Sigmoid colon (tissue), 7 donors: Measurements from ENCODE around the gene CTNNBL1. TPM values are rescaled to one million over a fixed set of nuclear protein-coding genes. Genes with fewer than 3 reads are reported as not detected.
"Not testable (repeated sequence)": the region's sequence is repeated elsewhere in the genome, so short reads cannot be mapped to it uniquely, and the experiment has no call there.

ENCODE experiments used
- DNase-seq: peaks from one replicate; pipeline ENCODE4 v3.0.0-alpha.2; 2019
- H3K27ac ChIP-seq, 4 donors: fragments of 200-600 bp; sonication (generic); one replicate each; pipeline ENCODE4 v1.5.1; 2016 to 2019; ENCODE audit warnings: mild to moderate bottlenecking in 1 of 4
- H3K27me3 ChIP-seq, 3 donors: fragments of 200-600 bp; sonication (generic); one replicate each; pipeline ENCODE4 v1.5.1; 2019; ENCODE audit warnings: mild to moderate bottlenecking in 1 of 3
- H3K36me3 ChIP-seq, 4 donors: fragments of 200-600 bp; sonication (generic); one replicate each; pipeline ENCODE4 v1.5.1; 2016 to 2019
- H3K4me1 ChIP-seq, 4 donors: fragments of 200-600 bp; sonication (generic); one replicate each; pipeline ENCODE4 v1.5.1; 2017 to 2019
- H3K4me3 ChIP-seq, 4 donors: fragments of 200-600 bp; sonication (generic); one replicate each; pipeline ENCODE4 v1.5.1; 2017 to 2019; ENCODE audit warnings: mild to moderate bottlenecking in 2 of 4, moderate library complexity in 1 of 4
- H3K9me3 ChIP-seq, 4 donors: fragments of 200-600 bp in 3 of 4; sonication (generic) in 3 of 4; one replicate each; pipeline versions ENCODE4 v1.5.1 to v1.6.1; 2013 to 2019
- CTCF ChIP-seq, 4 experiments: fragments of 450-650 bp in 3 of 4; fragments of 200-600 bp in 1 of 4; IDR thresholded peaks; one replicate each; pipeline ENCODE4 v1.5.1; 2016 to 2019; ENCODE audit warnings: antibody characterized with exemption in 4 of 4, mild to moderate bottlenecking in 3 of 4, moderate library complexity in 2 of 4
- EP300 ChIP-seq, 4 donors: sonication (generic); formaldehyde crosslinking; IDR thresholded peaks; one replicate each; pipeline ENCODE4 v1.6.1; 2017; ENCODE audit warnings: antibody characterized with exemption in 4 of 4
- POLR2A ChIP-seq, 2 donors: fragments of 450-650 bp; IDR thresholded peaks; one replicate each; pipeline ENCODE4 v1.6.1; 2016; ENCODE audit warnings: antibody characterized with exemption in 2 of 2, mild to moderate bottlenecking in 2 of 2, moderate library complexity in 2 of 2
- POLR2AphosphoS5 ChIP-seq, 4 donors: sonication (generic); formaldehyde crosslinking; IDR thresholded peaks; one replicate each; pipeline ENCODE4 v1.6.1; 2017; ENCODE audit warnings: antibody characterized with exemption in 4 of 4
- WGBS, 2 donors: extraction: QIAGEN DNeasy Blood & Tissue Kit; methylation state at CpG; one replicate each; pipeline ENCODE4 v1.1.7; 2013; 5-methylcytosine and 5-hydroxymethylcytosine counted together
- intact Hi-C: fragments of 100-400 bp; cut with DNase I; formaldehyde crosslinking; loops from one replicate; pipeline ENCODE4 v1.15.1; 2023
- polyA plus RNA-seq, 3 donors: library from polyadenylated mRNA; stranded (reverse); fragments of 200-250 nt; gene quantifications; one replicate each; pipeline ENCODE4 v1.2.3, GENCODE V29; 2013
- total RNA-seq, 4 donors: library from RNA; depleted of rRNA; stranded (reverse); fragments of >200 nt; gene quantifications; one replicate each; pipeline ENCODE4 v1.1.0, GENCODE V29; 2016
- donor health status: healthy with polysubstance abuse.
- donor health status: Bipolar disorder and iron deficiency.
- donor health status: healthy.

The CTNNBL1 gene
- total and polyA plus RNA-seq, 7 donors = 27.3 to 47.9 (median 34.8) TPM

- WGBS, 2 donors = 58 to 79% methylated on average over 7 of the region's 7 CpGs
- Histone ChIP-seq H3K9me3 (no peaks in the 10 kb centered on the region), H3K27me3 (peaks cover 0 to 26% (median 0%) of the 10 kb centered on the region in 3 donors), H3K4me1 (no peaks in the 10 kb centered on the region), H3K4me3 (no peak overlapping the region), H3K36me3 (no peaks in the 10 kb centered on the region), H3K27ac (no peak overlapping the region)
- no peak for TF ChIP-seq EP300 (IDR thresholded peaks at IDR 0.05)
- no peak for TF ChIP-seq POLR2AphosphoS5 (IDR thresholded peaks at IDR 0.05)
- TF ChIP-seq POLR2A (IDR thresholded peaks at IDR 0.05) = no peak
- TF ChIP-seq CTCF (IDR thresholded peaks at IDR 0.05) = no peak
- intact Hi-C loops = no loop called here
- no peak for DNase-seq
Measured at GRCh38 chr20:37676440-37676839, 17.4 kb upstream of the CTNNBL1 start.

GRCh38 chr20:37677969-37678861, 15.6 kb upstream of the CTNNBL1 start:
- 47 to 62% methylated on average over 11 of the region's 11 CpGs for WGBS, 2 donors
- Histone ChIP-seq H3K4me1 (no peaks in the 10 kb centered on the region), H3K36me3 (no peaks in the 10 kb centered on the region), H3K4me3 (no peak overlapping the region), H3K27ac (no peak overlapping the region), H3K9me3 (no peaks in the 10 kb centered on the region), H3K27me3 (peaks cover 0 to 35% (median 0%) of the 10 kb centered on the region in 3 donors)
- DNase-seq = no peak
- TF ChIP-seq CTCF (IDR thresholded peaks at IDR 0.05) (no peak), EP300 (IDR thresholded peaks at IDR 0.05) (no peak), POLR2AphosphoS5 (IDR thresholded peaks at IDR 0.05) (no peak), POLR2A (IDR thresholded peaks at IDR 0.05) (no peak)
- intact Hi-C loops = no loop called here

GRCh38 chr20:37679751-37680150, 14.1 kb upstream of the CTNNBL1 start:
- H3K27ac ChIP-seq, H3K4me1 ChIP-seq, H3K36me3 ChIP-seq, DNase-seq, H3K9me3 ChIP-seq, H3K4me3 ChIP-seq, intact Hi-C loops: not testable (repeated sequence)
- 78 to 85% methylated on average over 4 of the region's 4 CpGs for WGBS, 2 donors
- peaks cover 0 to 32% (median 0%) of the 10 kb centered on the region in 3 donors for H3K27me3 ChIP-seq

- TF ChIP-seq POLR2AphosphoS5 (IDR thresholded peaks at IDR 0.05) (no peak), POLR2A (IDR thresholded peaks at IDR 0.05) (no peak), EP300 (IDR thresholded peaks at IDR 0.05) (no peak), CTCF (IDR thresholded peaks at IDR 0.05) (no peak)
- DNase-seq = no peak
- no peak overlapping the region for H3K27ac ChIP-seq
- no peak overlapping the region for H3K4me3 ChIP-seq
- WGBS, 2 donors = 23 to 56% methylated on average over 3 of the region's 3 CpGs
- no peaks in the 10 kb centered on the region for H3K36me3 ChIP-seq
- H3K27me3 ChIP-seq = peaks cover 0 to 30% (median 0%) of the 10 kb centered on the region in 3 donors
- no peaks in the 10 kb centered on the region for H3K4me1 ChIP-seq
- no peaks in the 10 kb centered on the region for H3K9me3 ChIP-seq
- intact Hi-C loops = no loop called here
Measured at GRCh38 chr20:37680420-37680819, 13.4 kb upstream of the CTNNBL1 start.

GRCh38 chr20:37681384-37682112, 12.3 kb upstream of the CTNNBL1 start:
- TF ChIP-seq POLR2AphosphoS5 (IDR thresholded peaks at IDR 0.05) (no peak), EP300 (IDR thresholded peaks at IDR 0.05) (no peak), POLR2A (IDR thresholded peaks at IDR 0.05) (no peak), CTCF (IDR thresholded peaks at IDR 0.05) (no peak)
- intact Hi-C loops = no loop called here
- Histone ChIP-seq H3K4me1 (no peaks in the 10 kb centered on the region), H3K27me3 (peaks cover 0 to 28% (median 0%) of the 10 kb centered on the region in 3 donors), H3K36me3 (no peaks in the 10 kb centered on the region), H3K4me3 (no peak overlapping the region), H3K9me3 (no peaks in the 10 kb centered on the region), H3K27ac (no peak overlapping the region)
- no peak for DNase-seq
- WGBS, 2 donors = 69 to 71% methylated on average over 10 of the region's 10 CpGs

GRCh38 chr20:37683146-37683545, 10.7 kb upstream of the CTNNBL1 start:
- H3K9me3 ChIP-seq, H3K27ac ChIP-seq, H3K4me3 ChIP-seq, intact Hi-C loops, H3K4me1 ChIP-seq, H3K36me3 ChIP-seq, DNase-seq: not testable (repeated sequence)
- 64 to 73% methylated on average over 9 of the region's 9 CpGs for WGBS, 2 donors
- H3K27me3 ChIP-seq = peaks cover 0 to 27% (median 0%) of the 10 kb centered on the region in 3 donors
